ENCODE data around the gene GPANK1. TPM values are rescaled to one million over a fixed set of nuclear protein-coding genes. Genes with fewer than 3 reads are reported as not detected.

Gene GPANK1
- total RNA-seq, 1 experiment from 2014 or later = 18.3 TPM

- POLR2A ChIA-PET = interaction anchor here (0.7 kb wide), 2 partner anchors 21 to 45 kb away, joined by 3 to 9 read pairs; no protein-coding TSS in a partner anchor
- intact Hi-C loops (cut with micrococcal nuclease; ENCODE audit: unreplicated experiment) (no loop called here), in situ Hi-C loops (cut with HindIII; ENCODE audit: low pct_unique_long_range_greater_than_20kb, low sequenced_read_pairs) (no loop called here)
- Histone ChIP-seq H3K9me3 (ENCODE audit: control insufficient read depth, insufficient read depth, low read depth, low read length) (no peaks in the 10 kb centered on the region), H3K27me3 (ENCODE audit: control insufficient read depth, insufficient read depth, low read length) (no peaks in the 10 kb centered on the region), H3K4me3 (ENCODE audit: low read depth in 2 of 2, low read length in 2 of 2) (no peak overlapping the region), H3K27ac (ENCODE audit: low read length) (no peak overlapping the region), H3K36me3 (ENCODE audit: control insufficient read depth, insufficient read depth, low read length) (peaks cover 4% of the 10 kb centered on the region; the same call in 1 of the 2 replicates), H3K4me1 (ENCODE audit: control insufficient read depth, insufficient read depth, low read length) (no peaks in the 10 kb centered on the region)
- no peak for ATAC-seq
- TF ChIP-seq SIN3A (IDR thresholded peaks at IDR 0.05; ENCODE audit: borderline replicate concordance, insufficient read depth, low read depth, low read length) (no peak), POLR2AphosphoS5 (IDR thresholded peaks at IDR 0.05; ENCODE audit: low read depth, low read length) (no peak), CTCF (IDR thresholded peaks at IDR 0.05) (no peak), TCF7L2 (IDR thresholded peaks at IDR 0.05; ENCODE audit: low read depth, low read length) (no peak), REST (IDR thresholded peaks at IDR 0.05; ENCODE audit: insufficient read depth in 1 of 2, low read depth in 2 of 2, low read length in 1 of 2) (no peak)
- DNase-seq (ENCODE audit: low read depth, low spot score) = no peak
- CTCF ChIA-PET = interaction anchor here (0.6 kb wide), 1 partner anchor 12 kb away, joined by 3 read pairs; no protein-coding TSS in a partner anchor
- no TSS peak for BruUV-seq (replicated peaks)
These were observed 28.7 kb upstream of the GPANK1 start for GRCh38 chr6:31693535-31693934.

GRCh38 chr6:31692886-31693285, 28.1 kb upstream of the GPANK1 start:
- DNase-seq (ENCODE audit: low read depth, low spot score) = no peak
- intact Hi-C loops (cut with micrococcal nuclease; ENCODE audit: unreplicated experiment) = no loop called here
- no TSS peak for BruUV-seq (replicated peaks)
- H3K4me3 ChIP-seq (ENCODE audit: low read depth in 2 of 2, low read length in 2 of 2) = no peak overlapping the region
- no peaks in the 10 kb centered on the region for H3K9me3 ChIP-seq (ENCODE audit: control insufficient read depth, insufficient read depth, low read depth, low read length)
- TF ChIP-seq CTCF (IDR thresholded peaks at IDR 0.05) (no peak), TCF7L2 (IDR thresholded peaks at IDR 0.05; ENCODE audit: low read depth, low read length) (no peak), REST (IDR thresholded peaks at IDR 0.05; ENCODE audit: insufficient read depth in 1 of 2, low read depth in 2 of 2, low read length in 1 of 2) (no peak), POLR2AphosphoS5 (IDR thresholded peaks at IDR 0.05; ENCODE audit: low read depth, low read length) (no peak), SIN3A (IDR thresholded peaks at IDR 0.05; ENCODE audit: borderline replicate concordance, insufficient read depth, low read depth, low read length) (no peak)
- in situ Hi-C loops (cut with HindIII; ENCODE audit: low pct_unique_long_range_greater_than_20kb, low sequenced_read_pairs) = no loop called here
- no peak for ATAC-seq
- H3K36me3 ChIP-seq (ENCODE audit: control insufficient read depth, insufficient read depth, low read length) = peaks cover 6% of the 10 kb centered on the region; the same call in 1 of the 2 replicates
- CTCF ChIA-PET = no interaction called here
- POLR2A ChIA-PET = interaction anchor here (0.7 kb wide), 1 partner anchor 46 kb away, joined by 3 read pairs; no protein-coding TSS in a partner anchor
- no peaks in the 10 kb centered on the region for H3K27me3 ChIP-seq (ENCODE audit: control insufficient read depth, insufficient read depth, low read length)
- H3K27ac ChIP-seq (ENCODE audit: low read length) = no peak overlapping the region
- no peaks in the 10 kb centered on the region for H3K4me1 ChIP-seq (ENCODE audit: control insufficient read depth, insufficient read depth, low read length)
